OCI-LY7 (cell line): ENCODE measurements around the gene GNA12. TPM values are rescaled to one million over a fixed set of nuclear protein-coding genes. Genes with fewer than 3 reads are reported as not detected.
A peak's percentile ranks its signal among the peaks of the same experiment; 100 is the strongest.

Experiments used
- BruUV-seq: library from RNA; stranded (reverse); fragments of 400-500 nt; replicated peaks from 2 replicates; lab custom pipeline; 2021; lab: Mats Ljungman, UMichigan
- CTCF ChIA-PET: fragments of 300-600 bp; sonication (Branson Sonifier 250); formaldehyde crosslinking; loops from one replicate; lab custom pipeline; 2022; ENCODE audit warnings: antibody characterized with exemption; ENCODE audit not compliant: unreplicated experiment; lab: Charles Lee
- POLR2A ChIA-PET: fragments of 300-600 bp; sonication (Branson Sonifier 250); formaldehyde crosslinking; loops from one replicate; lab custom pipeline; 2022; ENCODE audit warnings: antibody characterized with exemption; lab: Charles Lee
- DNase-seq: peaks from one replicate; pipeline ENCODE4 v3.0.0-alpha.2; 2015; ENCODE audit warnings: low spot score
- H2AFZ ChIP-seq: fragments of 200-600 bp; sonication (generic), shearing (Covaris generic); 2 replicates; pipeline ENCODE4 v1.6.1; 2014; ENCODE audit warnings: mild to moderate bottlenecking, antibody characterized with exemption, low read length, moderate library complexity
- H3K27ac ChIP-seq: fragments of 200-600 bp; sonication (generic); 2 replicates; pipeline ENCODE4 v1.5.1; 2014; ENCODE audit warnings: mixed run types, low read depth, mild to moderate bottlenecking, moderate library complexity, low read length, inconsistent platforms; ENCODE audit not compliant: poor library complexity, severe bottlenecking
- H3K36me3 ChIP-seq: fragments of 200-600 bp; sonication (generic); 2 replicates; pipeline ENCODE4 v1.6.1; 2014; ENCODE audit warnings: mild to moderate bottlenecking, antibody characterized with exemption, low read length, moderate library complexity, mixed read lengths; ENCODE audit not compliant: insufficient read depth
- H3K4me1 ChIP-seq: fragments of 200-600 bp; sonication (generic); 2 replicates; pipeline ENCODE4 v1.5.1; 2014; ENCODE audit warnings: mild to moderate bottlenecking, low read length; ENCODE audit not compliant: insufficient read depth, poor library complexity, severe bottlenecking
- H3K4me2 ChIP-seq: fragments of 200-600 bp; sonication (generic); 2 replicates; pipeline ENCODE4 v1.6.1; 2014; ENCODE audit warnings: mild to moderate bottlenecking, low read length
- H3K4me3 ChIP-seq: fragments of 200-600 bp; sonication (generic); 2 replicates; pipeline ENCODE4 v1.5.1; 2014; ENCODE audit warnings: mild to moderate bottlenecking, low read depth, low read length; ENCODE audit not compliant: poor library complexity, severe bottlenecking
- H3K79me2 ChIP-seq: fragments of 200-600 bp; sonication (generic); 2 replicates; pipeline ENCODE4 v1.6.1; 2016; ENCODE audit warnings: low read depth, mild to moderate bottlenecking, low read length, moderate library complexity, mixed read lengths; ENCODE audit not compliant: insufficient read depth
- H3K9me2 ChIP-seq: fragments of 200-600 bp; sonication (generic); 2 replicates; pipeline ENCODE4 v1.6.1; 2016; ENCODE audit warnings: mild to moderate bottlenecking, low read length, mixed read lengths; ENCODE audit not compliant: insufficient read depth
- H3K9me3 ChIP-seq: fragments of 200-600 bp; sonication (generic); 2 replicates; pipeline ENCODE4 v1.6.1; 2014; ENCODE audit warnings: mild to moderate bottlenecking, mixed run types, low read length, mixed read lengths
- H4K20me1 ChIP-seq: fragments of 200-600 bp; sonication (generic); 2 replicates; pipeline ENCODE4 v1.6.1; 2014; ENCODE audit warnings: mild to moderate bottlenecking, antibody characterized with exemption, low read length, moderate library complexity, mixed read lengths; ENCODE audit not compliant: insufficient read depth
- CTCF ChIP-seq: fragments of 200-600 bp; sonication (generic); conservative IDR thresholded peaks from 2 replicates; pipeline ENCODE4 v1.5.1; 2014; ENCODE audit warnings: mild to moderate bottlenecking, antibody characterized with exemption, low read length, moderate library complexity, mixed read lengths
- EZH2phosphoT487 ChIP-seq: fragments of 200-600 bp; sonication (generic); IDR thresholded peaks from 2 replicates; pipeline ENCODE4 v1.6.1; 2018; ENCODE audit warnings: low read depth, borderline replicate concordance, mild to moderate bottlenecking, mixed run types, antibody characterized with exemption, low read length, moderate library complexity, mixed read lengths
- intact Hi-C: fragments of 100-400 bp; cut with micrococcal nuclease; formaldehyde crosslinking; loops from one replicate; pipeline ENCODE4 v1.10.0; 2022; ENCODE audit not compliant: unreplicated experiment
- total RNA-seq, 2 experiments: library from RNA; depleted of rRNA in 1 of 2; stranded (reverse); fragments of >200 nt in 1 of 2; shearing (Covaris generic) in 1 of 2; gene quantifications; 2 replicates each; pipeline ENCODE4 v1.2.3, GENCODE V29; 2014 to 2022

Gene GNA12
- total RNA-seq, 2 experiments from 2014 or later = 10.3 to 35.9 TPM

GRCh38 chr7:2863461-2864066 is 19.5 kb upstream of the GNA12 start:
- Histone ChIP-seq H3K27ac (no peak overlapping the region), H2AFZ (peak overlapping the region; percentile 88), H3K9me2 (no peaks in the 10 kb centered on the region), H3K4me1 (peaks cover 9% of the 10 kb centered on the region), H3K4me3 (no peak overlapping the region), H3K36me3 (no peaks in the 10 kb centered on the region), H4K20me1 (no peaks in the 10 kb centered on the region), H3K9me3 (no peaks in the 10 kb centered on the region), H3K4me2 (no peak overlapping the region; the same call in 1 of the 2 replicates), H3K79me2 (no peaks in the 10 kb centered on the region)
- BruUV-seq = no TSS peak
- intact Hi-C loops = loop anchor here (10.0 kb wide), 2 partner anchors 441 to 1031 kb away; partner anchors contain the start of gene SDK1
- TF ChIP-seq CTCF (no peak), EZH2phosphoT487 (no peak)
- DNase-seq = peak; percentile 40
- POLR2A ChIA-PET = interaction anchor here (0.8 kb wide), 1 partner anchor 19 kb away, joined by 4 read pairs; no protein-coding TSS in a partner anchor
- CTCF ChIA-PET = interaction anchor here (0.6 to 1.2 kb wide), 2 partner anchors 134 to 288 kb away, joined by 3 to 4 read pairs; no protein-coding TSS in a partner anchor

- BruUV-seq = no TSS peak
- H3K9me2 ChIP-seq = no peaks in the 10 kb centered on the region
- no peaks in the 10 kb centered on the region for H3K9me3 ChIP-seq
- ChIA-PET CTCF (interaction anchor here (0.5 kb wide), 1 partner anchor 12 kb away, joined by 3 read pairs; no protein-coding TSS in a partner anchor), POLR2A (interaction anchor here (1.0 kb wide), 1 partner anchor 11 kb away, joined by 3 read pairs; no protein-coding TSS in a partner anchor)
- DNase-seq = no peak
- no peak overlapping the region for H3K4me3 ChIP-seq
- no peak overlapping the region for H3K27ac ChIP-seq
- H3K36me3 ChIP-seq = no peaks in the 10 kb centered on the region
- intact Hi-C loops = loop anchor here (10.0 kb wide), 2 partner anchors 442 to 1032 kb away; partner anchors contain the start of gene SDK1
- peaks cover 9% of the 10 kb centered on the region for H3K4me1 ChIP-seq
- no peaks in the 10 kb centered on the region for H3K79me2 ChIP-seq
- TF ChIP-seq EZH2phosphoT487 (no peak), CTCF (no peak)
- peak overlapping the region; percentile 88; the same call in 1 of the 2 replicates for H2AFZ ChIP-seq
- no peaks in the 10 kb centered on the region for H4K20me1 ChIP-seq
- H3K4me2 ChIP-seq = no peak overlapping the region
Observed at GRCh38 chr7:2862831-2863361, 18.8 kb upstream of the GNA12 start.
